HPDE6-E6E7 (cell line): ENCODE results near the gene PIGN.
"Not testable (repeated sequence)": the region's sequence is repeated elsewhere in the genome, so short reads cannot be mapped to it uniquely, and the experiment has no call there.

ENCODE experiments used
- DNase-seq: peaks from one replicate; pipeline ENCODE4 v3.0.0; 2011; ENCODE audit warnings: missing footprints; ENCODE audit errors: extremely low spot score

PIGN gene

DNA sequence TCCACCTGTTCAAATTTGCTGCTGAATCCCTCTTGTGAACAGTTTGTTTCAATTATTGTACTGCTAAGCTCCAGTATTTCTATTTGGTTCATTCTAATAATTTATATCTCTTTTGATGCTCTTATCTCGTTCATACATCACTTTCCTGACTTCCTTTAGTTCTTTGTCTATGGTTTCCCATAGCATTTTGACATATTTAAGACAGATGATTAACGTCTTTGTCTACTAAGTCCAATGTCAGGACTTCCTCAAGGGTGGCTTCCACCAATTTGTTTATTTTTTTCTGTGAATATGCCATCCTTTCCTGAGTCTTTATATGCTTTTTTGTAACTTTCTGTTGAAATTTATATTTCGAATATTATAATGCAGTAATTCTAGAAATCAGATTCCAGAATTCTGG is 9.6 kb downstream of the PIGN start:
- DNase-seq = no peak

DNA sequence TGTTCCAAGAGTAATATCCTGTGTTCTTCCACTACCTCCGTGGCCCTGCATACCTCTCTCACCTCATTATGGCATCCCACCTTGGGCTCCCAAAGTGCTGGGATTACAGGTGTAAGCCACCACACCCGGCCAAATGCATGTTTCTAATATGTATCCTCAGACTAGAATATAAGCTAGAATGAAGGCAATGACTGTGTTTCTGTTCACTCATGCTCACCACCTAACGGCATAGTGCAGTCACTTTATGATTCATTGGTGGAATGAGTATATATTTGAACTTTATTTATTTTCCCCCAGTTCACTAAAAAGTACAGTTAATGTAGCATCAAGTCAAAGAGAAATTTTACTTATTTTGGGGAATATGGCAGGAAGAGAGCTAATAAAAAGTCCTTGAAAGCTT is 11.3 kb downstream of the PIGN start:
- DNase-seq = no peak

DNA sequence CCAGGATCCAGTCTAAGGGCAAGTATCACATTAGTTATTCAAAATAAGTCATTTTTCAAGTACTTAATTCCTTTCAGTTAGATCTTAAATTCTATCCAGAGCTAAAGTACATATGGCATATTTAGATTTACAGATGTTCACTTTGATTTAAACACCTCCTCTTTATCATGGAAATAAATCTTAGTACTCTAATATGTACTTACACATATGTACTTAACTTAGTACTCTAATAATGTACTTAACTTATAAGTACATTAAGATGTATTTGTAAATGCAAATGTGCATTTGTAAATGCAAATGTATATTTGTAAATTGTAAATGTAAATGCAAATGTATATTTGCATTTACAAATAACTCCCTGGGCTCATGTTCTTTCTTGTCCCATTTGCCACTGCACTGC is 14.6 kb downstream of the PIGN start:
- no peak for DNase-seq

- no peak for DNase-seq
These were observed 16.0 kb downstream of the PIGN start for GRCh38 chr18:62170857-62171256.

DNA sequence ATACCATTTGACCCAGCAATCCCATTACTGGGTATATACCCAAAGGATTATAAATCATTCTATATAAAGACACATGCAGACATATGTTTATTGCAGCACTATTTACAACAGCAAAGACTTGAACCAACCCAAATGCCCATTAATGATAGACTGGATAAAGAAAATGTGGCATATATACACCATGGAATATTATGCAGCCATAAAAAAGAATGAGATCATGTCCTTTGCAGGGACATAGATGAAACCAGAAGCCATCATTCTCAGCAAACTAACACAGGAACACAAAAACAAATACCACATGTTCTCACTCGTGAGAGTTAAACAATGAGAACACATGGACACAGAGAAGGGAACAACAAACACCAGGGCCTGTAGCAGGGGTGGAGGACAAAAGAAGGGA is 20.3 kb downstream of the PIGN start:
- not testable (repeated sequence) for DNase-seq

- DNase-seq = no peak
These were observed 21.3 kb downstream of the PIGN start for GRCh38 chr18:62165583-62165982.

- DNase-seq = no peak
These were observed 21.9 kb downstream of the PIGN start for GRCh38 chr18:62164855-62165487.

- no peak for DNase-seq
These were observed 22.5 kb downstream of the PIGN start for GRCh38 chr18:62164310-62164709.

DNA sequence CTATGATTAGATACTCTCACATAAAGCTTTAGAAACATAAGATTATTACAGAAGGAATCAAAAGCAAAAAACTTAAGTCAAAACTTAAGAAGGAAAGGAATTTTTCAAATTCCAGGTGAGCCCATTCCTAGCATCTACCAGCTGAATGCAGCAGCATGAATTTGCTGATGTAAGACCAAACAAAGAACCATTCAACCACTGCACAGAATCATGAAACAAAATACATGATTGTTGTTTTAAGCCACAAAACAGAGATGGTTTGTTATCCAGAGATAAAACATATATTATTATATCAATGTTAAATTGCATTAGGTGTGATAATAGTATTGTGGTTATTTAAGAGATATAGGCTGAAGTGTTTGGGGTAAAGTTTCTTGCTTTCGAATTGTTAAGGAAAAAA is 29.0 kb downstream of the PIGN start:
- DNase-seq = no peak

GRCh38 chr18:62152844-62153243 is 34.0 kb downstream of the PIGN start:
- no peak for DNase-seq

- DNase-seq = no peak
These were observed 35.6 kb downstream of the PIGN start for GRCh38 chr18:62151068-62151771.

- DNase-seq = no peak
These were observed 42.5 kb downstream of the PIGN start for GRCh38 chr18:62144338-62144737.

DNA sequence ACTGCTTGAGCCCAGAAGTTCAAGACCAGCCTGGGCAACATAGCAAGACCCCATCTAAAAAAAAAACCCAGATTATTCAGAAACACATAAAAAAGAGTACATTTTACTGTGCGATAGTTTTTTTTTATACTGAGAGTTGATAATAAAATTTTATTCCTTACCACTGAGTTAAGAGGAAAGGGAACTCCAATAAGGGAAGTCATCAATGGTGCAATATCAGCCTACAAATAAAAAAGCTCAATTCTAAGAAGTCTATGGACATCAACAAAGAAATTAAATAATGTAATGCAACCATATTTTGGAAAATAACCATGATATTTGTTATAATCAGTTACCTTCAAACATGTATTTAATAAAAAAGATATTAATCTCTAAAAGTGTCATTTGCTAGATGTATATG is 46.6 kb downstream of the PIGN start:
- no peak for DNase-seq

- no peak for DNase-seq
These were observed 48.2 kb downstream of the PIGN start for GRCh38 chr18:62138461-62139235.

GRCh38 chr18:62131301-62131909 is 55.5 kb downstream of the PIGN start:
- peak; percentile 49 for DNase-seq

DNA sequence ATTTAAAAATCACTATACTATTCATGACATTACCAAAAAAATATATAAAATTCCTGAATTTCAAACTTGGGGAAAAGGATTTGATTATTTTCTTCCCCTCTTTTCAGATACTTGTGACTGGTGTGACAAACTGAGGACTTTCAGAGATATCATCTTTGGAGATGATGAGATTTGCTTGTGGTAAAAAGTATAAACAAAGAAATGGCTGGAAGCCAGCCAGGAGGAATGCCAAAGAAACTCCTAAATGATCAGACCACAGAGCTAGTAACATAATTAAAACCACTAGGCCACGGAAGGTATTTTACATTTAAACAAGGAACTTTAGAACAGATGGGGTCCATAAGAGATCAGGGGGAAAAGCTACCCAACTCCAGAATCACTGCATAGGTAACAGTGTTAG is 58.7 kb downstream of the PIGN start:
- DNase-seq = no peak

DNA sequence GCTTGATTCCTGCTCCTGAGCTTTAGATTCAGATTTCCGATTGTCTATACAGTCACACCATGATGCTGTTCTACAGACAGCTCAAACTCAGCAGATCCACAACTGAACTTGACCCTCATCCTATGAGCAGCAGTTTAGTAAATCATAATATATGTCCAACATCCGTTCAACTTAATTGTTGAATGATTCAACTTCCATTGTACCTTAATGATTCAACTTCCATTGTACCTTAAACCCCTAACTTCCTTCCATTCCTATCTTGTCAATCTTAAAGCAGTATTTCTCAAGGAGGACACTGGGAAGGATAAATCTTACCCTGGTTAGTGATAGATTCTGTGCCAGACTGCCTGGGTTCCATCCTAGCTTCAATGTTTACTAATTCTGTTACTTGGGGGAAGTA is 60.1 kb downstream of the PIGN start:
- no peak for DNase-seq

DNA sequence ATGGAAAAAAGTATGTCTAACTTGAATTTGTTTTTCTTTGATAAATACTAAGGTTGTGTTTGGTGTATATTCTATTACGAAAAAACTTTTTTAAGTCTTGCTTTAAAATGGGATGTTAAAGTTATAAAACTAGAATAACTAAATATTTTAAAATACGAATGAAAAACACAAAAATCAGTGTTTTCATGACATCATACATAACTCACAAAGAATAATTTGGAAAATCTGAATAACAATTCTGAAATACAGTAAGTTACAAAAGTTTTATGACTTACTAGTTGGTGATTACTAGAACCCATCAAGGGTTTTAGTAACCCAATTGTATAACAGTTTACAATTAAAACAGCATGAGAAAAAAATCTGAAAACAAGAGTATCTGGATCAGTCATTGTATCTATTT is 61.2 kb downstream of the PIGN start:
- DNase-seq = no peak

- DNase-seq = no peak
These were observed 64.5 kb downstream of the PIGN start for GRCh38 chr18:62122330-62122729.

DNA sequence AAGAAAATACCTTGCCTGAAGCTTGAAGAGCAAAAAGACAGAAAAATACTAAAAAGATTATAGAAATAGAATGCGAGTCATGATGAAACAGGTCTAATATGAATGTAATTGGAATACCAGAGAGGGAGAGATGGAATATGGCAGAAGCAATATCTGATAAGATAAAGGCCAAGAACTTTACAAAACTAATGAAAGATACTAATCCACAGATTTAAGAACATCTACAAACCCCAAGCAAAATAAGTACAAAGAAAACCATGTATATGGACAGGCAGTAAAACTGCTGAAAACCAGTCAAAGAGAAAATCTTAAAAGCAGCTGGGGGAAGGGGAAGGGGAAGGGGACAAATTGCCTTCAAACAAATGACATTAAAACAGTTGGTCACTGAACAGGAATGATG is 67.0 kb downstream of the PIGN start:
- DNase-seq = no peak

- no peak for DNase-seq
These were observed 68.5 kb downstream of the PIGN start for GRCh38 chr18:62118328-62118727.

DNA sequence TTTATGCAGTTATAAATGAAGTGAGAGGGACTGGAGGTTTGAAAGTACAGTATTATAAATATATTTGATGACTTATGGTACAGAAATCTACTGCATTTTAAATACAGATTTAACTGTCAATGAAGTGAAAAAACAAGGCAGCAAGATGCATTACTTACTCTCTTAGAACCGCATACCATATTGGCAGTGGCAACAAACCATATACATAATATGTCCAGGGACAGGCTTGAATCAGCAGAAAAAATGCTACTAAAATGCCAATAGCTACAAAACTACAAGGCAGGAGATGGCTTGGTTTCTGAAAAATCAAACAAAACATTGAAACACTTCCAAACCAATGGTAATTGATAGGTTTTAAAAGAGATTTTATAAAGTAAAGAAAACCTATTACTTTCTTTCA is 77.2 kb downstream of the PIGN start:
- no peak for DNase-seq

DNA sequence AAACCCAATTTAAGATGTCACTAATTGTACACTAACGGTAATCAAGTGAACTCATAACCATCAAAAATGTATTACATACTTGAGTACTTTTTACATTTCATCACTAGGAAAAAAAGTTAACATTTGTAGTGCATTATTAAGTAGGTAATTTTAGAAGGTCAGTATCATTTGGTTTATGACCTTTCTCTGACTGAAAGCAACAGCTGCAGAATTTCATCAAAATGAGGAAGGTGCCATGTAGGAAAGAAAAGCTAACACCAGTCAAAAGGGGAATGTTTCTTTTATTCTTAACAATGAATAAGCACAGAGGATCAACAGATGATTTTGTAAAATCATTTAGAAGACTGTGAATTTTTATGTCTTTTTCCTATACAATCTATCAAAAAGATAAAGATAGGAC is 79.0 kb downstream of the PIGN start:
- DNase-seq = no peak
